B cell (primary cell): ENCODE results near the gene RASA1. TPM values are rescaled to one million over a fixed set of nuclear protein-coding genes. Genes with fewer than 3 reads are reported as not detected.
A peak's percentile ranks its signal among the peaks of the same experiment; 100 is the strongest.

ENCODE experiments used
- ATAC-seq: fragments of 200-7000 bp; cut with Tn5 transposase; one replicate; pipeline ENCODE4 v1.10.0; 2021; ENCODE audit warnings: low read depth, mild to moderate bottlenecking, moderate number of reproducible peaks, moderate library complexity
- CTCF ChIA-PET: fragments of 350-600 bp; sonication (Branson Sonifier 250); formaldehyde crosslinking; loops from one replicate; lab custom pipeline; 2021; ENCODE audit warnings: antibody characterized with exemption, inconsistent platforms; lab: Charles Lee
- POLR2A ChIA-PET: fragments of 350-600 bp; sonication (Branson Sonifier 250); formaldehyde crosslinking; loops from one replicate; lab custom pipeline; 2021; ENCODE audit warnings: antibody characterized with exemption; lab: Charles Lee
- DNase-seq: peaks from one replicate; pipeline ENCODE4 v3.0.0; 2013
- H2AFZ ChIP-seq: 2 replicates; pipeline ENCODE4 v1.6.1; 2012; ENCODE audit warnings: mild to moderate bottlenecking, low read depth, low read length; ENCODE audit not compliant: insufficient read depth, poor library complexity, severe bottlenecking
- H3K27ac ChIP-seq, 2 donors: 1 replicate in 1 of 2; 2 replicates in 1 of 2; pipeline ENCODE4 v1.5.1; 2012 to 2013; ENCODE audit warnings: low read length in 2 of 2, mild to moderate bottlenecking in 2 of 2, moderate library complexity in 1 of 2
- H3K27me3 ChIP-seq, 4 experiments: fragments of 200-600 bp in 1 of 4; sonication (generic) in 1 of 4; replicated peaks in 1 of 4; 1 replicate in 2 of 4; 2 replicates in 2 of 4; pipeline versions ENCODE4 v1.6.1 to v1.7.0; 2013 to 2016; ENCODE audit warnings: low read length in 3 of 4, mild to moderate bottlenecking in 2 of 4, mixed read lengths in 1 of 4, moderate library complexity in 1 of 4; ENCODE audit not compliant: insufficient read depth in 4 of 4, control insufficient read depth in 3 of 4; ENCODE audit errors: control extremely low read depth in 1 of 4
- H3K36me3 ChIP-seq, 2 experiments: replicated peaks in 1 of 2; 1 replicate in 1 of 2; 2 replicates in 1 of 2; pipeline versions ENCODE4 v1.6.1 to v1.7.1; 2013; ENCODE audit warnings: low read length in 1 of 2; ENCODE audit not compliant: insufficient read depth in 2 of 2, control insufficient read depth in 1 of 2; ENCODE audit errors: control extremely low read depth in 1 of 2, extremely low read depth in 1 of 2
- H3K4me1 ChIP-seq, 2 donors: fragments of 200-600 bp in 1 of 2; sonication (generic) in 1 of 2; 1 replicate in 1 of 2; 2 replicates in 1 of 2; pipeline versions ENCODE4 v1.5.1 to v1.6.1; 2013 to 2017; ENCODE audit warnings: low read length in 2 of 2; ENCODE audit not compliant: control insufficient read depth in 2 of 2, insufficient read depth in 2 of 2
- H3K4me2 ChIP-seq: replicated peaks from 2 replicates; pipeline ENCODE3; 2012; ENCODE audit warnings: mild to moderate bottlenecking, low read depth, low read length; ENCODE audit not compliant: poor library complexity, severe bottlenecking
- H3K4me3 ChIP-seq, 5 experiments: fragments of 200-600 bp in 1 of 5; sonication (generic) in 1 of 5; 1 replicate in 3 of 5; 2 replicates in 2 of 5; pipeline versions ENCODE4 v1.5.1 to v1.7.0; 2011 to 2016; ENCODE audit warnings: low read length in 4 of 5, mild to moderate bottlenecking in 4 of 5, low read depth in 2 of 5, control low read depth in 1 of 5, moderate library complexity in 1 of 5; ENCODE audit not compliant: insufficient read depth in 1 of 5; ENCODE audit errors: control extremely low read depth in 1 of 5, extremely low read depth in 1 of 5
- H3K79me2 ChIP-seq: fragments of 200-600 bp; sonication (generic); one replicate; pipeline ENCODE4 v1.6.0; 2016; ENCODE audit warnings: low read length; ENCODE audit not compliant: control insufficient read depth, insufficient read depth
- H3K9ac ChIP-seq: fragments of 200-600 bp; sonication (generic); 2 replicates; pipeline ENCODE4 v1.6.1; 2017; ENCODE audit warnings: mild to moderate bottlenecking, low read length, moderate library complexity
- H3K9me3 ChIP-seq, 3 donors: one replicate each; pipeline versions ENCODE4 v1.6.1 to v1.7.1; 2013; ENCODE audit warnings: low read length in 2 of 3; ENCODE audit not compliant: control insufficient read depth in 2 of 3, insufficient read depth in 1 of 3; ENCODE audit errors: control extremely low read depth in 1 of 3
- H4K20me1 ChIP-seq: 2 replicates; pipeline ENCODE4 v1.6.0; 2012; ENCODE audit warnings: mild to moderate bottlenecking, low read length; ENCODE audit not compliant: insufficient read depth, control insufficient read depth, poor library complexity, severe bottlenecking
- H3K27ac Mint-ChIP-seq: one replicate; pipeline ENCODE4 v1.8.0; 2021; ENCODE audit warnings: mixed read lengths
- H3K27me3 Mint-ChIP-seq: one replicate; pipeline ENCODE4 v1.8.0; 2021; ENCODE audit warnings: mixed read lengths
- H3K4me1 Mint-ChIP-seq: one replicate; pipeline ENCODE4 v1.8.0; 2021; ENCODE audit warnings: mixed read lengths
- H3K4me3 Mint-ChIP-seq: one replicate; pipeline ENCODE4 v1.8.0; 2021; ENCODE audit warnings: mixed read lengths
- H3K9me3 Mint-ChIP-seq: one replicate; pipeline ENCODE4 v1.8.0; 2022; ENCODE audit warnings: mixed read lengths; ENCODE audit not compliant: insufficient read depth
- CTCF ChIP-seq: fragments of 200-600 bp; IDR thresholded peaks from one replicate; pipeline ENCODE4 v1.8.0; 2022; ENCODE audit warnings: antibody characterized with exemption, mild to moderate bottlenecking
- EZH2 ChIP-seq: IDR thresholded peaks from 2 replicates; pipeline ENCODE4 v1.6.1; 2012; ENCODE audit warnings: borderline replicate concordance, low read depth, mild to moderate bottlenecking, moderate library complexity, low read length; ENCODE audit not compliant: insufficient read depth, poor library complexity, severe bottlenecking
- WGBS: methylation state at CpG from one replicate; pipeline ENCODE4 v1.1.5; 2013; ENCODE audit warnings: missing lambda C conversion rate; ENCODE audit not compliant: insufficient coverage; 5-methylcytosine and 5-hydroxymethylcytosine counted together
- intact Hi-C: fragments of 100-400 bp; cut with micrococcal nuclease; formaldehyde crosslinking; loops from one replicate; pipeline ENCODE4 v1.10.0; 2022
- polyA plus RNA-seq: library from polyadenylated mRNA; depleted of rRNA; stranded (reverse); fragments of >200 nt; gene quantifications from 2 replicates; pipeline ENCODE4 v1.2.3, GENCODE V29; 2012
- total RNA-seq, 2 donors: library from RNA; stranded (reverse); fragments of 120-200 nt in 1 of 2; gene quantifications; 1 replicate in 1 of 2; 2 replicates in 1 of 2; pipeline versions ENCODE4 v1.2.3 to v1.2.4, GENCODE V29; 2013 to 2022

The RASA1 gene
- total and polyA plus RNA-seq, 2 donors (not counting 1 experiment from before 2014, with no cell fraction given): 18.9 to 32.2 TPM

- ATAC-seq (peak; percentile 33), DNase-seq (peak; percentile 28)
- 0% methylated on average over 1 of the region's 2 CpGs for WGBS
- Histone ChIP-seq H3K4me3 (no peak overlapping the region), H3K4me2 (peak overlapping the region; percentile 63), H3K79me2 (peaks cover 12% of the 10 kb centered on the region), H3K36me3 (peaks cover 8 to 37% of the 10 kb centered on the region in 2 experiments), H4K20me1 (no peaks in the 10 kb centered on the region), H3K9me3 (peaks cover 0 to 1% (median 0%) of the 10 kb centered on the region in 3 donors), H2AFZ (peak overlapping the region; percentile 65), H3K27ac (peak overlapping the region; percentile 36 to 83), H3K4me1 (peaks cover 0 to 11% of the 10 kb centered on the region in 2 donors), H3K27me3 (no peaks in the 10 kb centered on the region), H3K9ac (peak overlapping the region; percentile 52)
- Mint-ChIP-seq H3K4me1 (peaks cover 16% of the 10 kb centered on the region), H3K27ac (peak overlapping the region; percentile 50), H3K4me3 (peak overlapping the region; percentile 40), H3K9me3 (no peaks in the 10 kb centered on the region), H3K27me3 (no peaks in the 10 kb centered on the region)
- intact Hi-C loops: loop anchor here (5.0 kb wide), 1 partner anchor 33 kb away; no protein-coding TSS in a partner anchor
- CTCF ChIA-PET: no interaction called here
- POLR2A ChIA-PET: no interaction called here
- TF ChIP-seq EZH2 (no peak), CTCF (no peak)
These were observed 73.0 kb downstream of the RASA1 start for GRCh38 chr5:87340716-87341115.

- H3K27me3 ChIP-seq: no peaks in the 10 kb centered on the region
These were observed 79.6 kb downstream of the RASA1 start for GRCh38 chr5:87347272-87347671.

More at GRCh38 chr5:87347272-87347671, 79.6 kb downstream of the RASA1 start:
- ChIA-PET CTCF (interaction anchor here (1.3 to 1.5 kb wide), 2 partner anchors 12 to 277 kb away, joined by 4 to 5 read pairs; no protein-coding TSS in a partner anchor), POLR2A (no interaction called here)
- Mint-ChIP-seq H3K4me1 (peaks cover 17% of the 10 kb centered on the region), H3K27me3 (no peaks in the 10 kb centered on the region), H3K9me3 (no peaks in the 10 kb centered on the region), H3K27ac (no peak overlapping the region), H3K4me3 (no peak overlapping the region)
- H3K27ac ChIP-seq: no peak overlapping the region
- TF ChIP-seq EZH2 (no peak), CTCF (no peak)
- H3K36me3 ChIP-seq: peaks cover 8 to 32% of the 10 kb centered on the region in 2 experiments
- peaks cover 0 to 9% of the 10 kb centered on the region in 2 donors for H3K4me1 ChIP-seq
- H3K79me2 ChIP-seq: peaks cover 9% of the 10 kb centered on the region
- no CpG with 5 or more reads among the region's 1 CpG for WGBS
- no peak overlapping the region for H3K9ac ChIP-seq
- H4K20me1 ChIP-seq: no peaks in the 10 kb centered on the region
- peak overlapping the region; percentile 5 for H3K4me2 ChIP-seq
- DNase-seq (no peak), ATAC-seq (no peak)
- H3K4me3 ChIP-seq: no peak overlapping the region
- H3K9me3 ChIP-seq: no peaks in the 10 kb centered on the region
- intact Hi-C loops: loop anchor here (5.0 kb wide), 1 partner anchor 45 kb away; no protein-coding TSS in a partner anchor
- no peak overlapping the region for H2AFZ ChIP-seq
